Activated CD4-positive, alpha-beta T cell treated with anti-CD3 and anti-CD28 coated beads, Interleukin-2, amount 50 U/mL, for 24 hours (primary cell): ENCODE data around the gene NXPH4.

ENCODE experiments used
- DNase-seq, 2 donors: peaks; one replicate each; pipeline ENCODE4 v3.0.0-alpha.2; 2020; ENCODE audit warnings: low read depth in 1 of 2, low spot score in 1 of 2

Gene NXPH4

DNA sequence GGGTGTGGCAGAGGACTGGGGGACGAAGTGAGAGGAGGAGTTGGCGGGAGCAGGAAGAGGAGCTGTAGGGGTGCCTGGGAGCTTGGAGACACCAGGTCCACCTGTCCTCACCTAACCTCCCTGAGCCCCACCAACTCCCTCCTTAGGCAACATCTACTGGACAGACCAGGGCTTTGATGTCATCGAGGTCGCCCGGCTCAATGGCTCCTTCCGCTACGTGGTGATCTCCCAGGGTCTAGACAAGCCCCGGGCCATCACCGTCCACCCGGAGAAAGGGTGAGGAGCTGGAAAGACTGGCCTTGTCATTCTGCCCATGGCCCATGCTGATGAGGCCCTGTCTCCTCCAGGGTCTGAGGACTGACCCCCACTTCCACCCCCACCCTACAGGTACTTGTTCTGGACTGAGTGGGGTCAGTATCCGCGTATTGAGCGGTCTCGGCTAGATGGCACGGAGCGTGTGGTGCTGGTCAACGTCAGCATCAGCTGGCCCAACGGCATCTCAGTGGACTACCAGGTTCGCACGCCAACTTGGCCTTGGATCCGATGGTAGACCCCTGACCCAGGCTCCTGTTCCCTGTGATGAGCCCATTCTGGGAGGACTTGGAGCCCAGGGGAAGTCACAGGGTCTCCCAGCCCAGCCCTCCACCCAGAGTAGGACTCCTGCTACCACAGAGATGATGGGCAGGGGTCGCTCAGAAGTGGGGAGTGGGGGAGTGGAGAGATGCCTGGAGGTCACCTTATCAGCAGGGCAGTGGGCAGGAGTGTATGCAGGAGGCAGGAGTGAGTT is 32.5 kb upstream of the NXPH4 start:
- no peak for DNase-seq

- no peak for DNase-seq
Measured at GRCh38 chr12:57185403-57185802, 31.2 kb upstream of the NXPH4 start.

- no peak for DNase-seq
Measured at GRCh38 chr12:57185906-57186508, 30.6 kb upstream of the NXPH4 start.

DNA sequence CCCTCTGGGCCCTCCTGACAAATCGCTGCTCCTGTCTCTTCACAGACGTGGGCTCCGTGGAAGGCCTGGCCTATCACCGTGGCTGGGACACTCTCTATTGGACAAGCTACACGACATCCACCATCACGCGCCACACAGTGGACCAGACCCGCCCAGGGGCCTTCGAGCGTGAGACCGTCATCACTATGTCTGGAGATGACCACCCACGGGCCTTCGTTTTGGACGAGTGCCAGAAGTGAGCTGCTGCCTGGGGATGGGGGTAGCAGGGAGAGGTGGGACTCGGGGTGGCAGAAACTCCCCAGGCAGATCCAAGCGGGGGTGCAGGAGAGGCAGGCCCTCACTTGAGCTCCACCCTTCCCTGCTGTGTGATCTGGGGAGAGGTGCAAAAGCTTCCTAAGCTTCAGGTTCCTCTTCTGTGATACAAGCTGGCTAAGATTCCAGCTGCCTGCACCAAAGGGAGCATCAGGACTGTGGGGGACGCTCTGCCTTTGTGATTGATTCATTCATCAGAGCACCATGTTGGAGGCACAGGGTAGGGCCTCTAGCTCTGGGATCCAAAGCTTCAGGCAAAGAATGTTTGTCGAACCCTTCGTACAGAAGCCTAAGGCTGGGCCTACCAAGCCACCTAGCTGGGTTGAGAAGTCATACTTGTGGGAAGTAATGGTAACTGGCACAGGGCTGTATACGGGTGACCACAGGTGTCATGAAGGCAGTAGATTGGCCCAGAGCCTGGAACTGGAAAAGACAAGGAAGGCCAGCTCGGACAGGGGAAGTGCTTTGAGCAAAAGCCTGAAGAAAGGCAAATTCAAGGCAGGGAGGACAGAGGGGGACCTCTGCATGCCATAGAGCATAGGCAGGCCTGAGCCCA is 29.1 kb upstream of the NXPH4 start:
- no peak for DNase-seq

DNA sequence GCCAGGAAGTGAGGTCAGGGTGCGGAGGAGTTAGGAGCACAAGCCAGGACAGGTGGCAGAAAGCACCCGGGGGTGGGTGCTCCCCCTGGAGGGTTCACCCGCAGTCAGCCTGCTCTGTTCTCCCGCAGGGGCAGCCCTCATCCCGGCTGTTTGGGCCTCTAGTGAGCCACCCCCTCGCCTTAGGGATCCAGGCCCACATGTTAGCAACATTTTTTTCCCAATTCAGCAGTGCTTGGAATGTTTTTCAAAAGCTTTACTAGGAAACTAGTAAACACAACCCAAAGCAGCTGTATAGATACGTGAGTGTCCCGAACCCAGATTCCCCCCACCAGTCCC is 28.5 kb upstream of the NXPH4 start:
- DNase-seq: no peak

DNA sequence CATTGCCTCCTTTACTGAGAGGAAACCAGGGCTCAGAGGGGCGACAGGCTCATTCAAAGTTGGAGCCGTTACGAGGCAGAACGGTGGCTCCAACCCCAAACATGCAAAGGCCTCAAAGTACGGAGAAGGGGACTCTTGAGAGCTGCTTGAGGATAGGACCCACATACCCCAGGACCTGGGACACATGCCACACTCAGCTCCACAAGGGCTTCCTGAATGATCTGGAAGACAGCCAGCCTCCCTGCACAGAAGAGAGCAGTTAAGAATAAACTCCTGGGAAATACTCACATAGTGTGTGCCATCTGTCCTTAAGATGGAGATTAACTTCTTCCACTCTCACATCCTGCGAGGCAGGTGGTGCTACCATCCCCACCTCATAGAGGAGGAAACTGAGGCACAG is 26.6 kb upstream of the NXPH4 start:
- no peak for DNase-seq

DNA sequence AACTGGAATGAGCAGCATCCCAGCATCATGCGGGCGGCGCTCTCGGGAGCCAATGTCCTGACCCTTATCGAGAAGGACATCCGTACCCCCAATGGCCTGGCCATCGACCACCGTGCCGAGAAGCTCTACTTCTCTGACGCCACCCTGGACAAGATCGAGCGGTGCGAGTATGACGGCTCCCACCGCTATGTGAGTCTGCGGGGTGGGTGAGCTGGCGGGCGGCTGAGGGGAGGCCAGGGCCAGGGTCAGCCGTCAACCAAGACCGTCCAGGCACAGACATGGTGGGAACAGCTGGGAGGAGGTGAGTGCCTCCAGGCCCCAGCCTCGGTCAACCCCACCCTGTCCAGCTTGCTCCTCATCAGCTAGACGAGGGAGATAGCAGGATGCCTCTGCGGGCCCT is 25.8 kb upstream of the NXPH4 start:
- DNase-seq: no peak

DNA sequence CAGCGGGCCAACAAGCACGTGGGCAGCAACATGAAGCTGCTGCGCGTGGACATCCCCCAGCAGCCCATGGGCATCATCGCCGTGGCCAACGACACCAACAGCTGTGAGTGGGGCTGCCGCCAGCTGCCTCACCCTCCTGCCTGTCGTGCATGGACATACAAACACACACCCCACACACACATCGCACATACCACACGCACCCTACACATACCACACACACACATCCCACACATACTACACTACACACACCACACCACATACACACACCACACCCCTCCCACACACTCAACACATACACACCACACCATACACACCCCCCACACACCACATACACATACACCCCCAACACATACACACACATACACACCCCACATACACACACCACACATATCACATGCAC is 25.2 kb upstream of the NXPH4 start:
- no peak for DNase-seq

DNA sequence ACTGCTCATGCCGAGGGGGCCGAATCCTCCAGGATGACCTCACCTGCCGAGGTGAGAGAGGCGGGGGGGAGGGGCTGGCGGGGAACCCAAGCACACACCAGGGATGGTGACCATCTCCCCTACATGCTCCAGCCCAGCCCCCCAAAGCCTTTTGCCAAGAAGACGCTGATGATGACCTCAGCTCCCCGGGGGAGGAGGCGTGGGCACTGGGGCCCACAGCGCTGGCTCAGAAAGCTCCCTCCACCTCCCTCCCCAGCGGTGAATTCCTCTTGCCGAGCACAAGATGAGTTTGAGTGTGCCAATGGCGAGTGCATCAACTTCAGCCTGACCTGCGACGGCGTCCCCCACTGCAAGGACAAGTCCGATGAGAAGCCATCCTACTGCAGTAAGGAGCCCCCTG is 23.7 kb upstream of the NXPH4 start:
- DNase-seq: no peak

DNA sequence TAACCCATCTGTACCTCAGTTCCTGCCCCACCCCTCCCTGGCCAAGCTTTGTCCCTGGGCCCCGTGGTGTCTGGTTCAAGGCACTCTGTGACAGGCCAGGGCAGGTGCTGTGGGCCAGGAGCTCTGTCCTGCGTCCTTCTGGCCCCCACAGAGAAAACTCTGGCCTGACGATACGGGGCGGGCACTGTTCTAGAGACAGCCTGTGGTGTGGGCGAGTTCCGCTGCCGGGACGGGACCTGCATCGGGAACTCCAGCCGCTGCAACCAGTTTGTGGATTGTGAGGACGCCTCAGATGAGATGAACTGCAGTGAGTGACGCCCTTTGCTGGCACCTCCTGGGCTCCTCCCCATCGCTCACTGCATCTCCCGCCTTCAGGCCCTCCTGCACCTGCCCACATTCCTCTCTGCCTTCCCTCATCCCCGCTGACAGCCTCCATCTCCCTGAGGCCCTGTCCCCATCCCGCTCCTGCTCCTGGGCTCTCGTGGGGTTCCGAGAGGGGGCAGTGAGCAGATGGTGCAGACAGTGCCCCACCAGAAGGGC is 22.8 kb upstream of the NXPH4 start:
- no peak for DNase-seq

DNA sequence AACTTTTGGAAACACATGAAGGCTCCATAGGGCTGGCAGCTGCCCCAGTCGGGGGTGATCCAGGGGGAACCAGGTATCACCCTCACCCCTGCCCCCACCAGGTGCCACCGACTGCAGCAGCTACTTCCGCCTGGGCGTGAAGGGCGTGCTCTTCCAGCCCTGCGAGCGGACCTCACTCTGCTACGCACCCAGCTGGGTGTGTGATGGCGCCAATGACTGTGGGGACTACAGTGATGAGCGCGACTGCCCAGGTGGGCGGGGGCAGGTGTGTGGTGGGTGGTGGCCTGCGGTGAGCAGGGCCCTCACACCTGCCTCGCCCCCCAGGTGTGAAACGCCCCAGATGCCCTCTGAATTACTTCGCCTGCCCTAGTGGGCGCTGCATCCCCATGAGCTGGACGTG is 22.3 kb upstream of the NXPH4 start:
- no peak for DNase-seq

DNA sequence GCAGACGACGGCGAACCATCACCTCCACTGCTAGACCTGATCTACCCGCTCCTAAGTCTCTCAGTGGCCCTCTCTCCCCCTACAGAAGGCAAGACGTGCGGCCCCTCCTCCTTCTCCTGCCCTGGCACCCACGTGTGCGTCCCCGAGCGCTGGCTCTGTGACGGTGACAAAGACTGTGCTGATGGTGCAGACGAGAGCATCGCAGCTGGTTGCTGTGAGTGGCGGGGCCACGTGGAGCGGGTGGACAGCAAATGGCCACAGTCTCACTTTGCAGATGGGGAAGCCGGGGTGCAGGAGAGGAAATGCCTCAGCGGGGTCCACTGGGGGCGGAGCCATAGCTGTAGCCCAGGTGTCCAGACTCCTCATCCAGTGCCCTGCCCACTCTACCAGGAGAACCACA is 21.4 kb upstream of the NXPH4 start:
- DNase-seq: no peak

- DNase-seq: no peak
Measured at GRCh38 chr12:57195611-57196371, 20.8 kb upstream of the NXPH4 start.

DNA sequence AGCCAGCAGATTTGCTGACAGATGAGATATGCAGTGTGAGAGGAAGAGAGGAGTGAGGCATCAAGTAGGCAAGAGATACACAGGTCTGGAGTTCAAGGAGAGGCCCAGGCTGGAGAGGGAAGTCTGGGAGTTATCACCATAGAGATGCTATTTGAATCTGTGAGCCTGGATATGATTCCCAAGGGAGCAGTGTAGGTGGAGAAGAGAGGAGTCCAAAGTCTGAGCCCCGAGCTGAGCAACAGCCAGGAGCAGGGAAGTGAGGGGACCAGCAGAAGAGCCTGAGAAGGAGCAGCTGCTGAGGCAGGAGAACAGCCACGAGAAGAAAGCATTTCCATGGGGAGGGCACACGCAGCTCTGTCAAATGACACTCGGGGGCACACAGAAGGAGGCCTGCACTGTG is 20.2 kb upstream of the NXPH4 start:
- DNase-seq: no peak

DNA sequence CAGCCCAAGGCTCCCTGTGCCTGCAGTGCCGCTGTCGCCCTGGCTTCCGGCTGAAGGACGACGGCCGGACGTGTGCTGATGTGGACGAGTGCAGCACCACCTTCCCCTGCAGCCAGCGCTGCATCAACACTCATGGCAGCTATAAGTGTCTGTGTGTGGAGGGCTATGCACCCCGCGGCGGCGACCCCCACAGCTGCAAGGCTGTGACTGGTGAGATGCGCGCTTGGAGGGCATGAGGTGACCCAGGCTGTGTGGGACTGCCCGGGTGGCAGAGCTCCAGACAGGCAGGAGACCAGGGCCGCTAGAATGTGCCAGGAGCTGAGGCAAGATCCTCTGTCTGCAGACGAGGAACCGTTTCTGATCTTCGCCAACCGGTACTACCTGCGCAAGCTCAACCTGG is 19.6 kb upstream of the NXPH4 start:
- no peak for DNase-seq

DNA sequence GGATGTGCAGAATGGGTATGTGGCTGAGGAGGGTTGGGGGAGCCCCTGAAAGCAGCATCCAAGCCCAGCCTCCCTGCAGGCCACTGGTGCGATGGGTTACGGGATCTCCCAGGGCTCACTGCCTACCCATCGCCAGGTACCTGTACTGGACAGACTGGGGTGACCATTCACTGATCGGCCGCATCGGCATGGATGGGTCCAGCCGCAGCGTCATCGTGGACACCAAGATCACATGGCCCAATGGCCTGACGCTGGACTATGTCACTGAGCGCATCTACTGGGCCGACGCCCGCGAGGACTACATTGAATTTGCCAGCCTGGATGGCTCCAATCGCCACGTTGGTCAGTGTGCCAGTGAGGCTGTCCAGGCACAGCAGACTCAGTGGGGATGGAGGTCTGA is 18.3 kb upstream of the NXPH4 start:
- DNase-seq: no peak

- no peak for DNase-seq
Measured at GRCh38 chr12:57199191-57199590, 17.4 kb upstream of the NXPH4 start.

DNA sequence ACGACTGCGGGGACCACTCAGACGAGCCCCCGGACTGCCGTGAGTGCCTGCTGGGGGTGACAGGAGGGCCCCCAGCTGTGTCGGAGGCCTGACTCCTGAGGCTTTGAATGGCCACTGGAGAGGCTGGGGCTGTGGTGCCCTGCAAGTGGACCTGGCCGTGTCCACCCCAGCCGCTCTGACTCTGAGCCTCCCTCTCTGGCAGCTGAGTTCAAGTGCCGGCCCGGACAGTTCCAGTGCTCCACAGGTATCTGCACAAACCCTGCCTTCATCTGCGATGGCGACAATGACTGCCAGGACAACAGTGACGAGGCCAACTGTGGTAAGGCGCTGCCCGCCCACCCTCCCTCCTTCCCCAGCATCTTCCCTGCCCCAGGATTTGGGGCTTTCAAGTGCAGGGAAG is 16.1 kb upstream of the NXPH4 start:
- no peak for DNase-seq

GRCh38 chr12:57201219-57201618 is 15.4 kb upstream of the NXPH4 start:
- no peak for DNase-seq

GRCh38 chr12:57201631-57202030 is 15.0 kb upstream of the NXPH4 start:
- DNase-seq: no peak

DNA sequence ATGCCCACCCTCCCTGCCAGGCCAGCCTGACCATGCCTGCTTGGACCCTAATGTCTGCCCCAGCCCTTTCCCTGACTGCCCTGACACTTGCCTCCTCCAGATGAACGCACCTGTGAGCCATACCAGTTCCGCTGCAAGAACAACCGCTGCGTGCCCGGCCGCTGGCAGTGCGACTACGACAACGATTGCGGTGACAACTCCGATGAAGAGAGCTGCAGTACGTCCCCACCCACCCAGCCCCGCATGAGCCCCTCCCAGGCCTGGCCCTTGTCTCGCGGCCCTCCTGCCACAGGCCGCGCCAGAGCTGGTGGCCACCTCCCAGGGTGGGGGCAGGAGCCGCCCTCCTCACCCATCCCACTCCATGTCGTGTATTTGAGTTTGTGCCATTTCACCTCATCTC is 14.3 kb upstream of the NXPH4 start:
- no peak for DNase-seq
